LNCaP clone FGC (cell line): ENCODE data around the gene CST6.

Experiments
- DNase-seq: peaks from one replicate; pipeline ENCODE4 v3.0.0-alpha.2; 2011; ENCODE audit warnings: low read depth
- H3K4me3 ChIP-seq: 2 replicates; pipeline ENCODE4 v1.5.1; 2011; ENCODE audit warnings: mild to moderate bottlenecking, low read depth, low read length, control low read depth
- TF ChIP-seq, protein P1 (sequence below): IDR thresholded peaks from 2 replicates; pipeline ENCODE4 v1.5.1; 2012; ENCODE audit warnings: mild to moderate bottlenecking; ENCODE audit not compliant: control insufficient read depth, insufficient read depth; ENCODE audit errors: extremely low read depth

The CST6 gene

DNA sequence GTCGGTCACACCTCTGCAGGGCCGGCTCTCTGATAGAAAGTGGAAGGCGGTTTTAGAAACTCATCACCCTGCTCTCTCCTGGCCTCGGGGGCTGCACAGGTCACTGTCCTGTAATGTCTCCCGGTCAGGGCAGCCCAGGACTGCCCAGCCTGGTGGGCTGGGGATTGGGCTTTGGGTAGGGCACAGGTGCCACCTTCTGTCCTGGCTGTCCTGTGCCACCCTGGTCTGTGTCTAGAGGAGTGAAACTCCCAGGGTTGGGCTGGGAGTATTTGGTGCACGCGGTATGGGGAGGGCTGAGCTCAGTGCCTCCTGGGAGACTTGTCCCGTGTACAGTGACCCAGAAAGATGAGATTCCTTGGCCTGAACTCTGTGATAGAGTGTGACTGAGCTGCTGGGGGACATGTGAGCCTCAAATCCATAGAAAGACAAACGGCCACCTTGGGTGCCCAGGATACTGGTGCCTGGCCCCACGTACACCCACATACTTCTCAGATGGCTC lies 32.5 kb upstream of the CST6 start:
- DNase-seq: no peak
- H3K4me3 ChIP-seq: no peak overlapping the region
- TF ChIP-seq, protein P1, sequence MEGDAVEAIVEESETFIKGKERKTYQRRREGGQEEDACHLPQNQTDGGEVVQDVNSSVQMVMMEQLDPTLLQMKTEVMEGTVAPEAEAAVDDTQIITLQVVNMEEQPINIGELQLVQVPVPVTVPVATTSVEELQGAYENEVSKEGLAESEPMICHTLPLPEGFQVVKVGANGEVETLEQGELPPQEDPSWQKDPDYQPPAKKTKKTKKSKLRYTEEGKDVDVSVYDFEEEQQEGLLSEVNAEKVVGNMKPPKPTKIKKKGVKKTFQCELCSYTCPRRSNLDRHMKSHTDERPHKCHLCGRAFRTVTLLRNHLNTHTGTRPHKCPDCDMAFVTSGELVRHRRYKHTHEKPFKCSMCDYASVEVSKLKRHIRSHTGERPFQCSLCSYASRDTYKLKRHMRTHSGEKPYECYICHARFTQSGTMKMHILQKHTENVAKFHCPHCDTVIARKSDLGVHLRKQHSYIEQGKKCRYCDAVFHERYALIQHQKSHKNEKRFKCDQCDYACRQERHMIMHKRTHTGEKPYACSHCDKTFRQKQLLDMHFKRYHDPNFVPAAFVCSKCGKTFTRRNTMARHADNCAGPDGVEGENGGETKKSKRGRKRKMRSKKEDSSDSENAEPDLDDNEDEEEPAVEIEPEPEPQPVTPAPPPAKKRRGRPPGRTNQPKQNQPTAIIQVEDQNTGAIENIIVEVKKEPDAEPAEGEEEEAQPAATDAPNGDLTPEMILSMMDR: no peak

DNA sequence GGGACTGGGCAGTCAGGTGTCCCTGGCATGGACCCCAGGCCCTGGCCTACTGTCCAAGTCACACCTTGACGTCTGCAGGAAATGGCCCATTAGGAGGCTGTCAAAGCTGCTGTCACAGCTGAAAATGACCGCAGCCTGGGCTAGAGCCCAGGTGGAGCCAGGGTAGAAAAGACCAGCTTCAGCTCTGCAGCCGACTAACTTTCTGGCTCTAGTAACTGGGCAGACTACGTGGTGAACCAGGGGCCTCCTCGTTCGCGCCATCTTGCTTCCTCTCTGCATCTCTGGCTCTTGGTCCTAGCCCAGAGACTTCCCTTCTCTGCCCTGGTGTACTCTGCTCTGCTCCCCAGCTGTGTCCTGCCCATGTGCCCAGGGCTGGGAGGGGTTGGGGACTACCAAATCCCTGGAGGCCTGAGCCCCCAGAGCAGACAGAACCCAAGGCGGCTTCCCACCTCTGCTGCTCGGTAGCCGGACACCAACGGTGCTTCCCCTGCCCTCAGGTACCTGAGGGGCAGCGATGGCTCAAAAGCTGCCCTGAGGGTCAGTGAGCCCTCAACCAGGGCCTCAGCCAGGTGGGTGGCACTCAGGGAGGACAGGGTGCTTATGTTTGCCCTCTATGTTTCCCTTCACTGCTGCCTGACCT lies 30.6 kb upstream of the CST6 start:
- H3K4me3 ChIP-seq: no peak overlapping the region
- TF ChIP-seq, protein P1: no peak
- peak; percentile 8 for DNase-seq

DNA sequence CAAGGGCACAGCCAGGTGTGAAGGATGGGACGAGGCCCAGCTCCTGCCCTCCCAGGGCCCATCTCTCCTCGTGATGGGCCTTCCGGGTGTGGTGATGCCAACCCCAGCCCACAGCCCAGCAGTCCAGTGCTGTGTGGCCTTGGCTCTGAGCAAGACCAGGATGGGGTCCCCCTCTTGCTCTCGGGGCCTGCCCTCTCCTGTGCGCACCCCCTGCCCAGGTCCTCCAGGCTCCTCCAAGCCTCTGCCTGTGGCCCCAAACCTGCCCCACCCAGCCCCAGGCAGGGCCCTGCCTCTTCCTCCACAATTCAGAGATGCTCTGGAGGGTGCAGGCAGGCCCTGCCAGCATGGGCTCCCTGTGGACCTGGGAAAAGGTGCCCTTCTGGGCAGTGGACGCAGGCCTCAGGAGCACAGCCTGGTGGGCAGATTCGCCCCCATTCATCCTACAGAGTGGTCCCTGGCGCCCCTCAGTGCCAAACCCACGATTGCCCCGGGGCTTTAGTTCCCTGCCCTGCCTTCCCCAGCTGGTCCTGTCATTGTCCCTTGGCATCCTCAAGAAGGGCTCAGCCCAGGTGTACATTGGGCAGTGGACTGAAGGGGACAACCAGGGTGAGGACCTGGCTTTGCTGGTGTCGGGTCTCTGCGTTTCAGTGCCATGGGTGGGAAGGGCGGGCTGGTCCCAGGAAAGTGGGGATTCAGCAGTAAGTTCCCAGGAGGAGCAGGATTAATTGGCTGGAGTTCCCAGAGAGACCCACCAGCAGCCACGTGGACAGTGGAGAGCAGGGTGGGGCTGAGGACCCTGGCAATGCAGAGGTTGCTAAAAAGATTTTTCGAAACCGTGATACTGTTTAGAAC lies 29.6 kb upstream of the CST6 start:
- TF ChIP-seq, protein P1: no peak
- no peak overlapping the region for H3K4me3 ChIP-seq
- DNase-seq: no peak

DNA sequence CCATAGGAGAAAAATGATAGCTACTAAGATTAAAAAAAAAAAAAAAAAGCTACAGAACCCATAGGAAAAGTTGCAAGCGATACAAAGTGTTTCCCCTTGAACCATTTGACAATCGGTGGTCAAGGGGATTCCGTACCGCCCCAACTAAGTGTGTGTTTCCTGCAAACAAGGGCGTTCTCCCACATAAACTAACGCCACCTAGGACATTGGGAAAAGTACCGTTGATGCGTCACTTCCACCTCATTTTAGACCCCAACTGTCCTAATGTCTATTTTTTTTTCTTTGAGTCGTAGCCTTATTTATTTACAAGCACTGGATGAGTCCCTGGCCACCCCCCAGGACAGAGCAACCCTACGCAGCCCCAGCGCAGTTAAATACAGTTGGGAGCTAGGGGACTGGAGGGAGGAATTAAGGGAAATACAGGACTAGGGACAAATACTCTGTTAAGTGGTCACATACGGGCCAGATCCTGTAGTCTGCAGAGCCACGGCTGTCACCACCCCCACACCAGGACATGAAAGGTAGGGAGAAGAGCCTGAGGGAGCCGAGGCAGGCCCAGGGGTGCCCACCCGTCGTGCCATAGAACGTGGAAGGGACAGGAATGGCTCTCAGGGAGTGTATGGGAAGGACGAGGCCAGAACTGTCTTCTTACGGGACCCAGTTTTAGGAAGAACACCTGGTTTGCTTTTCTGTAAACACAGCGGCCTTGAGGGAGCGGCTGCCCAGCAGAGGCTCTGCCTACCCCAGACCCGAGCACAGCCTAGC lies 28.8 kb upstream of the CST6 start:
- no peak for DNase-seq
- H3K4me3 ChIP-seq: no peak overlapping the region
- TF ChIP-seq, protein P1: no peak

DNA sequence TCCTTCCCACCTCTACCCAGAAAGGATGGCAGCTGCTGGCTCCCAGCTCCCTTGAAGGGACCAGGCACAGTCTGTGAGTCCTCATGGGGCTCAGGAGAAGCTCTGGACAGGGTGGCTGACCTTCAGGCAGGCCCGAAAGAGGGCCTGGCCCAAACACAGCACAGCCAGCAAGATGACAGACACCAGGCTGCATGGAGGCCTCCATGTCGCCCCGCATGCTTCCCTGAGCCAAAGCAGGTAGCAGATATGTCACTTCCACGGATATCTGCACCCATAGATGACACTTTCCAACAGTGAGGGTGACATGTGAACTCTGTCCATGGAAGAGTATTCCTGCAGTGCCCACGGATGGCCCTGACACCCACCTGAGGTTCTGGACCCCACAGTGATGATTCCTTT lies 28.2 kb upstream of the CST6 start:
- DNase-seq: no peak
- no peak overlapping the region for H3K4me3 ChIP-seq
- TF ChIP-seq, protein P1: no peak

DNA sequence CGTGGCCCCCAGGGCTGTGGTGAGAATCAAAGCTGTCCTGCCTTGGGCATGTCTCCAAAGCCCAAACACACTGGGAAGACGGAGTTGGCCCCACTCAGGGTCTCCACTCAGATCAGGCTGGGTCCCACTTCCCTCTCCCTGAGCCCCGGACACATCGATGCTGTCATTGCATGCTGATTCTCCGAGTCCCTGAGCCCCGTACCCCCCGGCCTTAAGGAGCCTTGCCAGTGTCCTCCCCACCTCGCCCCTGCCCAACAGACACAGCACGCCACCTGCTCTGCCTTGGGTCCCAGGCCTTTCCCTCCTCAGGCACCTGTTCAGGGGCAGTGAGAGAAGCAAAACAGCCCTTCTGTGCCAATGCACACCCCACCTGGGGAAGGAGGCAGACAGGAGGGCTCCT lies 24.5 kb upstream of the CST6 start:
- H3K4me3 ChIP-seq: no peak overlapping the region
- no peak for DNase-seq
- TF ChIP-seq, protein P1: no peak
